Pancreas (tissue), 10 donors: ENCODE results near the gene CTTNBP2. TPM values are rescaled to one million over a fixed set of nuclear protein-coding genes. Genes with fewer than 3 reads are reported as not detected.

Experiments used
- ATAC-seq, 4 donors: fragments of 200-7000 bp; cut with Tn5 transposase; one replicate each; pipeline versions ENCODE4 v1.8.0 to v1.9.1; 2020; ENCODE audit warnings: mild to moderate bottlenecking in 4 of 4, moderate library complexity in 4 of 4
- DNase-seq, 6 donors: peaks; one replicate each; pipeline ENCODE4 v3.0.0-alpha.2; 2020
- FAIRE-seq: peaks from 2 replicates; lab custom pipeline; 2012; peaks lifted over from hg19 to GRCh38; lab: Jason Lieb, UNC
- H3K27ac ChIP-seq, 4 donors: fragments of 200-600 bp; sonication (generic); 1 replicate in 3 of 4; 2 replicates in 1 of 4; pipeline versions ENCODE4 v1.5.0 to v1.8.0; 2020
- H3K27me3 ChIP-seq, 4 donors: fragments of 200-600 bp; one replicate each; pipeline ENCODE4 v1.8.0; 2021
- H3K36me3 ChIP-seq, 3 donors: fragments of 200-600 bp; sonication (generic) in 1 of 3; one replicate each; pipeline versions ENCODE4 v1.5.0 to v1.8.0; 2020 to 2021
- H3K4me1 ChIP-seq, 3 donors: fragments of 200-600 bp; one replicate each; pipeline ENCODE4 v1.8.0; 2021
- H3K4me3 ChIP-seq, 4 donors: fragments of 200-600 bp; sonication (generic) in 2 of 4; one replicate each; pipeline versions ENCODE4 v1.5.0 to v1.8.0; 2020 to 2021
- H3K9me3 ChIP-seq, 4 donors: fragments of 200-600 bp; one replicate each; pipeline ENCODE4 v1.8.0; 2021
- WGBS, 2 donors: extraction: QIAGEN DNeasy Blood & Tissue Kit; methylation state at CpG; one replicate each; pipeline ENCODE4 v1.1.7; 2013; 5-methylcytosine and 5-hydroxymethylcytosine counted together
- intact Hi-C, 3 donors: fragments of 100-400 bp; cut with DNase I; formaldehyde crosslinking; loops; one replicate each; pipeline versions ENCODE4 v1.11.1 to v1.14.2; 2022
- polyA plus RNA-seq, 2 donors: library from polyadenylated mRNA; stranded (reverse); fragments of 200-250 nt; gene quantifications; one replicate each; pipeline ENCODE4 v1.2.3, GENCODE V29; 2013
- total RNA-seq, 6 donors: library from RNA; stranded (reverse); fragmentation: NEBNext Ultra II Directional in 4 of 6; extraction: Animal tissue kit (Norgen Biotek cat#: 25700) in 4 of 6; gene quantifications; one replicate each; pipeline versions ENCODE4 v1.2.1 to v1.2.4, GENCODE V29; 2021 to 2023
- TF ChIP-seq, protein P1 (sequence below), 4 donors: fragments of 200-600 bp; sonication (generic) in 3 of 4; IDR thresholded peaks; one replicate each; pipeline versions ENCODE4 v1.5.0 to v1.8.0; 2021; ENCODE audit warnings: antibody characterized with exemption in 4 of 4
- donor health status: healthy with polysubstance abuse.
- donor health status: DM: no; HTN: no; CAD: no; lungs with moderate emphysema.
- donor health status: DM: no; HTN: no; CAD: no.
- donor health status: control.
- donor health status: control.
- donor health status: Bipolar disorder and iron deficiency.
- donor health status: DM: yes; HTN: yes; CAD: no.
- donor health status: DM: no; HTN: no; CAD: no.
- donor health status: DM: no; HTN: no; CAD: no.
- donor health status: DM: yes; HTN: yes; CAD: no.

CTTNBP2 gene
- total and polyA plus RNA-seq, 8 donors, result 4.8 to 15.4 (median 10.5) TPM

- intact Hi-C loops, result no loop called here
- H3K9me3 ChIP-seq, result no peaks in the 10 kb centered on the region
- no peaks in the 10 kb centered on the region for H3K27me3 ChIP-seq
- DNase-seq (no peak), ATAC-seq (no peak), FAIRE-seq (no peak)
- no peak overlapping the region for H3K27ac ChIP-seq
- 98 to 100% methylated on average over 2 of the region's 2 CpGs for WGBS, 2 donors
- TF ChIP-seq, protein P1, sequence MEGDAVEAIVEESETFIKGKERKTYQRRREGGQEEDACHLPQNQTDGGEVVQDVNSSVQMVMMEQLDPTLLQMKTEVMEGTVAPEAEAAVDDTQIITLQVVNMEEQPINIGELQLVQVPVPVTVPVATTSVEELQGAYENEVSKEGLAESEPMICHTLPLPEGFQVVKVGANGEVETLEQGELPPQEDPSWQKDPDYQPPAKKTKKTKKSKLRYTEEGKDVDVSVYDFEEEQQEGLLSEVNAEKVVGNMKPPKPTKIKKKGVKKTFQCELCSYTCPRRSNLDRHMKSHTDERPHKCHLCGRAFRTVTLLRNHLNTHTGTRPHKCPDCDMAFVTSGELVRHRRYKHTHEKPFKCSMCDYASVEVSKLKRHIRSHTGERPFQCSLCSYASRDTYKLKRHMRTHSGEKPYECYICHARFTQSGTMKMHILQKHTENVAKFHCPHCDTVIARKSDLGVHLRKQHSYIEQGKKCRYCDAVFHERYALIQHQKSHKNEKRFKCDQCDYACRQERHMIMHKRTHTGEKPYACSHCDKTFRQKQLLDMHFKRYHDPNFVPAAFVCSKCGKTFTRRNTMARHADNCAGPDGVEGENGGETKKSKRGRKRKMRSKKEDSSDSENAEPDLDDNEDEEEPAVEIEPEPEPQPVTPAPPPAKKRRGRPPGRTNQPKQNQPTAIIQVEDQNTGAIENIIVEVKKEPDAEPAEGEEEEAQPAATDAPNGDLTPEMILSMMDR (IDR thresholded peaks at IDR 0.05), result no peak
- H3K36me3 ChIP-seq, result no peaks in the 10 kb centered on the region
- no peak overlapping the region for H3K4me3 ChIP-seq
- H3K4me1 ChIP-seq, result peaks cover 0 to 8% (median 0%) of the 10 kb centered on the region in 3 donors
These were observed 48.6 kb downstream of the CTTNBP2 start for GRCh38 chr7:117824592-117824991.

- H3K4me3 ChIP-seq, result no peak overlapping the region
- H3K9me3 ChIP-seq, result no peaks in the 10 kb centered on the region
- no peak overlapping the region for H3K27ac ChIP-seq
- H3K4me1 ChIP-seq, result no peaks in the 10 kb centered on the region
- TF ChIP-seq, protein P1 (IDR thresholded peaks at IDR 0.05), result no peak
- no peaks in the 10 kb centered on the region for H3K36me3 ChIP-seq
- WGBS, 2 donors, result 85 to 97% methylated on average over 2 of the region's 2 CpGs
- intact Hi-C loops, result no loop called here
- no peak for ATAC-seq
- no peak for FAIRE-seq
- DNase-seq, result no peak
- no peaks in the 10 kb centered on the region for H3K27me3 ChIP-seq
These were observed 53.7 kb downstream of the CTTNBP2 start for GRCh38 chr7:117819558-117819957.

DNA sequence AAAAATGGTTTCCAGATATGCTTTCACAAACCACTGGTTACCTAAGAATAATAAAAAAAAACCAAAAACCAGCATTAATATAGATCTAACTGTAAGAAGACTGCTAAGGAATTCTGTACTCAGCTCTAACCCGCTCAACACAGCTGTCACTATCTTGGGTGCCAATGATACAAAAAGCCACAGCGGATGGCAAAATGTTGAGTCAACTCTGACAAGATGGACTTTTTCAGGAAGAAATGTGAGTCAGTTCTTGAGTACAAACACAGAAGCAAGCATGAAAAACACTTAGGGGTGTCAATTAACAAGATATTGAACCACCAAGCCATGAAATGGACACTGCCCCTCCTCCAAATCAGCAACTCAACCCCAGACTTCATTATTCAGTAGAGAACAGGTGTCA is 55.0 kb downstream of the CTTNBP2 start:
- ATAC-seq (no peak), FAIRE-seq (no peak), DNase-seq (no peak)
- TF ChIP-seq, protein P1 (IDR thresholded peaks at IDR 0.05), result no peak
- H3K27ac ChIP-seq, result no peak overlapping the region
- 92 to 97% methylated on average over 2 of the region's 2 CpGs for WGBS, 2 donors
- no peaks in the 10 kb centered on the region for H3K9me3 ChIP-seq
- H3K4me3 ChIP-seq, result no peak overlapping the region
- H3K4me1 ChIP-seq, result no peaks in the 10 kb centered on the region
- no peaks in the 10 kb centered on the region for H3K36me3 ChIP-seq
- intact Hi-C loops, result no loop called here
- H3K27me3 ChIP-seq, result no peaks in the 10 kb centered on the region

DNA sequence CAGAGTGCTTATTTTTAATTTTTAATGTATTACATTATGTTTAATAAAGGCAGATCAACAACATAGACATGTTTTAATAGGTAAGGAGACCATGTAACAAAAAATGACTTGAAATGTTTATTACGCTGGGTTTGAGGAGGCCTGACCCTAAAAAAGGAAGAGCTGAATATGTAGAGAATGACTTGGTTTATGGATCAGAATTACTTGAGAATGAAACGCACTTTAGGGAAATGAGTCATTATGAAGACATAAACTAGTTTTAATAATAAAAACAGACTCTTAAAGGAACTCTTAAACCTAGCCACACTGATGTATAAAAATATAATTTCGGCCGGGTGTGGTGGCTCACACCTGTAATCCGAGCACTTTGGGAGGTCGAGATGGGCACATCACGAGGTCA is 56.5 kb downstream of the CTTNBP2 start:
- 66 to 83% methylated on average over 7 of the region's 7 CpGs for WGBS, 2 donors
- TF ChIP-seq, protein P1 (IDR thresholded peaks at IDR 0.05), result no peak
- no peak overlapping the region for H3K4me3 ChIP-seq
- no peak for FAIRE-seq
- H3K27me3 ChIP-seq, result no peaks in the 10 kb centered on the region
- no peaks in the 10 kb centered on the region for H3K36me3 ChIP-seq
- H3K9me3 ChIP-seq, result no peaks in the 10 kb centered on the region
- no peak for DNase-seq
- H3K4me1 ChIP-seq, result no peaks in the 10 kb centered on the region
- no peak for ATAC-seq
- no peak overlapping the region for H3K27ac ChIP-seq
- intact Hi-C loops, result no loop called here

GRCh38 chr7:117811696-117812095 is 61.5 kb downstream of the CTTNBP2 start:
- H3K27ac ChIP-seq, result no peak overlapping the region
- no peak overlapping the region for H3K4me3 ChIP-seq
- no peaks in the 10 kb centered on the region for H3K9me3 ChIP-seq
- FAIRE-seq (peak; percentile 98), DNase-seq (no peak), ATAC-seq (no peak)
- H3K36me3 ChIP-seq, result no peaks in the 10 kb centered on the region
- TF ChIP-seq, protein P1 (IDR thresholded peaks at IDR 0.05), result no peak
- H3K27me3 ChIP-seq, result no peaks in the 10 kb centered on the region
- intact Hi-C loops, result no loop called here
- peaks cover 9 to 27% (median 23%) of the 10 kb centered on the region in 3 donors for H3K4me1 ChIP-seq
- 92 to 97% methylated on average over 2 of the region's 2 CpGs for WGBS, 2 donors
